TTC549 (cell line): Measurements from ENCODE around the gene RCBTB1.
"Not testable (repeated sequence)": the region's sequence is repeated elsewhere in the genome, so short reads cannot be mapped to it uniquely, and the experiment has no call there.

ENCODE experiments used
- FAIRE-seq: peaks from 2 replicates; lab custom pipeline; 2012; peaks lifted over from hg19 to GRCh38; lab: Jason Lieb, UNC

RCBTB1 gene

DNA sequence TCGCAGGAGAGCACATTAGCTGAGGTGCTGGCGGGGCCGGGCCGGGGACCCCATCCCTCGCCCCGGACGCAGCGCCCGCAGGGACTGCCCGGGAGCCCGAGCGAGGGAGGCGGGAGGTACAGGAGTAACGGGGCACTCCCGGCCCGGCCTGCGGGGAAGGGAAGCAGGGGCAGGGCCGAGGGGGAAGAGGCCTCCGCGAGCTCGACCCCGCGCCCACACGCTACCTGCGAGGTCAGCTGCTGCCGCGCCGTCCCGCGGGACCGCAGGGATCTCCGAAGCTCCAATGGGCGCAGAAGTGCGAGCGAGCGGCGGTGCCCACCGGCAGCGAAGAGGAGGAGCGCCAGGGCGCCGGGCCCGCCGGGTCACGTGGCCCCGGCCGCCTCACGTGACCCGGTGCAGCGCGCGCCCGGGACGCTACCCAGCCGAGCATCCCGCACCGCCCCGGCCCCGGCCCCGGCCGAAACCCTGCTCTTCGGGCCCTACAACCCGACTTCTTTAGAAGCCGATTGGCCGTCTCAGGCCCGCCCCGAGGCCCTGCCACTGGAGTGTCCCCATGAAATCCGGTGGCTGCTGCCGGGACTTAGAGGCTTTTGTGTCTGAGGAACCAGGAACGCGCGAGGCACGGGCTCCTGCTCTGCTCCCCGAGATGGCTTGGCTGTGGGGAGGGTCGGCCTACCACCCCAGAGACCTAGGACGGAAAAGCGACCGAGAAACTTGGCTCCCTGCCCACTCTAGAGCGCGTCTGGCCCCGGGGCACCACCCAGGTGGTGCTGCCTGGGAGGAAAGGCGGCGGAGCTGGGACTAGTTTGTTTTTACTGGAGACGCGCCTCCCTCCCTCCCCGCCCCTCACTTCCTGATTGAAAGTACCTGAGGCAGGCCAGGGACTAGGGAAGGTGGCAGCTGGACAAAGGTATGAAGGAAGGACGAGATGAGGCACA is at the start of gene RCBTB1:
TSS of gene RCBTB1 (minus strand) at position 339 of the 938 bp plus-strand sequence. CDS start 18,279 bp downstream, outside the sequence.
- no peak for FAIRE-seq

DNA sequence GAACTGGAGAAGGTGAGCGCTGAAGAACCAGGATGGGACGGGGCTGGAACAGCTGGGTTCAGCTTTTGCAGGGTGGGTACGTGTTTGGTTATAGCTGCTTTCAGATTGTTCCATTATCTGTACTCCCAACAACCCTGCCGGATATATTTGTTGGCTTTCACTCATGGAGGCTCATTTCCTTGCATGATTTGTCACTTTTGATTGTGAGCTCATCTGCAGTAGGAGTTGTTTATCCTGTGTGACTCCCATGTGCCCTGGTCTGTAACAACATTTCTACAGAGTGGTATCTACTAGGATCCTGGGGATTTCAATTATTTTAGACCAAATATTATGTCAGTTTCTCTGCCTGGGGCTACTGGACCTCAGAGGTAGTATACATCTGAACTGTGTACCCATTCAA is 48.4 kb upstream of the RCBTB1 start:
- FAIRE-seq: no peak

DNA sequence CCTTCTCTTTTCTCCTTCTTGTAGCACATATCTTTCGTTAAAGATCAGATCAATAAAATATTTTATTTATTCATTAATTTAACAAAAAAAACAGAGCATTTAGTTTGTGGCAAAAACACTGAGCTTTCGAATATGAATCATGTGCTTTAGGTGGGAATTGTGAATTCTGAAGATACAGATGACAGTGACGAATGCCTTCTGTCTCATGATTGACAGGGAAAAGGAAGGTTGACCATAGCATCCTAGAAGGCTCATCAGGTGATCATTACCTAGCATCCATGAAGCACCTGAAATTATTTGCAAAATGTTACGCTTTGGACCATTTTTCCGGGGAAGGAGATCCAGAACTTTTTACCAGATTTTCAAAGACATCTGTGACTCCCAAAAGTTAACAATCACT is 46.8 kb upstream of the RCBTB1 start:
- FAIRE-seq: no peak

DNA sequence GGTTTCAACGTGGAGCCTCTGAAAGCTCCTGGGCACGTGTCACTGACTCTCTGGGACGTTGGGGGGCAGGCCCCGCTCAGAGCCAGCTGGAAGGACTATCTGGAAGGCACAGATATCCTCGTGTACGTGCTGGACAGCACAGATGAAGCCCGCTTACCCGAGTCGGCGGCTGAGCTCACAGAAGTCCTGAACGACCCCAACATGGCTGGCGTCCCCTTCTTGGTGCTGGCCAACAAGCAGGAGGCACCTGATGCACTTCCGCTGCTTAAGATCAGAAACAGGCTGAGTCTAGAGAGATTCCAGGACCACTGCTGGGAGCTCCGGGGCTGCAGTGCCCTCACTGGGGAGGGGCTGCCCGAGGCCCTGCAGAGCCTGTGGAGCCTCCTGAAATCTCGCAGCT is 45.2 kb upstream of the RCBTB1 start:
- no peak for FAIRE-seq

DNA sequence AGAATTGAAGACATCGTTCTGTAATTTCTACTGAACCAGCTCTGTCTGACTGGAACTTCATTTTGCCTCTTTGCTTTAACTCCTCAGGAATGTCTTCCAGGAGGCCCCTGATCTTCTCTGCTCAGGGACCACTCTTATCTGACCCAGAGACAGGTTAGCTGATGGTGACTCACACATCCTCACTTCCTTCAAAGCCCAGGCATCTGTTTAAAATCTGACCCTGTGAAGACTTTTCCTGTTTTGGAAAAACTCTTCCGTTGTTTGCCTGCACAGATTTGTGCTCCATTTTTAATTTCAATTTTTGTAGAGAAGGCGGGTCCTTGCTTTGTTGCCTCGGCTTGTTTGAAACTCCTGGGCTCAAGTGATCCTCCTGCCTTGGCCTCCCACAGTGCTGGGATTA is 44.6 kb upstream of the RCBTB1 start:
- FAIRE-seq: no peak

DNA sequence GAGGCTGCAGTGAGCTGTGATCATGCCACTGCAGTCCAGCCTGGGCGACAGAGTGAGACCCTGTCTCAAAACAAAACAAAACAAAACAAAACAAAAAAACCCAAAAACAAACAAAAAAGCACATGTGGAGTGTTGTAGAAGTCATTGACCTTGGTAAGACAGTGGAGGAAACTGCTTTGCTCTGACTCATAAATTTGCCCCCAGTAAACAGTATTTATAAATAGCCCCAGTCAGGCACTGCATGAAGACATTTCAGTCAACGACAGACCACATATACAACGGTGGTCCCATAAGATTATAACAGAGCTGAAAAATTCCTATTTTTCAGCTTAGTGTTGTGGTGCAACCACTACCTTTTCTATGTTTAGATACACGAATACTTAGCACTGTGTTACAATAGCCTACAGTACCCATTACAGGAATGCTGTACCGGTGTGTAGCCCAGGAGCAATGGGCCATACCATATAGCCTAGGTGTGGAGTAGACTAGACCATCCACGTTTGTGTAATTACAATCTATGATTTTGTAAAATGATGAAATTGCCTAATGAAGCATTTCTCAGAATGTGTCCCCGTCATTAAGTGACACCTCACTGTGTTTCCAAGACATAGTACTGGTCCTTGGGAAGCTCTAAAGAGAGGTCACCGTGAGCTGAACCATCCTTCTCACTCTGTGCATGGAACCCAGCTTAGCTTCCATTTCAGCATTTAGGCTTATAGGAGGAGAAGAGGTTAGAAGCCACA is 44.0 kb upstream of the RCBTB1 start:
- FAIRE-seq: no peak

DNA sequence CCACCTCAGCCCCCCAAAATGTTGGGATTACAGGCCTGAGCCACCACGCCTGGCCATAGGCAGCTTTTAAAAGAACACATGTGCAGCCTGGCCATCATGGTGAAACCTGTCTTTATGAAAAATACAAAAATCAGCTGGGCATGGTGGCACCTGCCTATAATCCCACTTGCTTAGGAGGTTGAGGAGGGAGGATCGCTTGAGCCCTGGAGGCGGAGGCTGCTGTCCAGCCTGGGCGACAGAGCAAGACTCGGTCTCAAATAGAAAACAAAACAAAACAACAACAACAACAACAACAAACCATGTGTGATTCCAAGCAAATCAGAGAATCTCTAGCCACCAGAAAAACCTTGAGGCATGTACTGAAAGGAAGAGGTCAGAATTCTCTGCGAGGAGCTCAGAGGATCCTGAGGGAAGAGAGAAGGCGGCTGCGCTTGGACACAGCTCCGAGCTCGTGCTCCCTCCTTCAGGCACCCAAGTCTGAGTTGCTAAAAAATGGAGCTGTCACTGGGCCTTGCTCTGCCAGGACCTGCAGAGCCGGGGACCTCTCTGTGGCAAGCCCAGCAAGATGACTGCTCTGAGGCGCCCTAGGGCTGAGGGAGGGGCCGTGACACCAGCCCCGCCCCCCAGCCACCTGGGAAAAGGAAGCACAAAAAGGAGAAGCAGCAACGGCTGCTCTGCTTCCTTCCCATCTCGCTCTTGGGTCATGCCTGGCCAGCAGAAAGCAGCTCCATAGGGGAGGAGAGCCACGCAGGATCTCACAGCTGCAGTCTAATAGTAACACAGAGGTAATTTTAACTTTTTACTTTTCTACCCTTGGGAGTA is 42.7 kb upstream of the RCBTB1 start, which contains the start of gene ARL11:
TSS of gene ARL11 (plus strand) at position 677 of the 822 bp plus-strand sequence. CDS start 1,941 bp downstream, outside the sequence.
- no peak for FAIRE-seq

DNA sequence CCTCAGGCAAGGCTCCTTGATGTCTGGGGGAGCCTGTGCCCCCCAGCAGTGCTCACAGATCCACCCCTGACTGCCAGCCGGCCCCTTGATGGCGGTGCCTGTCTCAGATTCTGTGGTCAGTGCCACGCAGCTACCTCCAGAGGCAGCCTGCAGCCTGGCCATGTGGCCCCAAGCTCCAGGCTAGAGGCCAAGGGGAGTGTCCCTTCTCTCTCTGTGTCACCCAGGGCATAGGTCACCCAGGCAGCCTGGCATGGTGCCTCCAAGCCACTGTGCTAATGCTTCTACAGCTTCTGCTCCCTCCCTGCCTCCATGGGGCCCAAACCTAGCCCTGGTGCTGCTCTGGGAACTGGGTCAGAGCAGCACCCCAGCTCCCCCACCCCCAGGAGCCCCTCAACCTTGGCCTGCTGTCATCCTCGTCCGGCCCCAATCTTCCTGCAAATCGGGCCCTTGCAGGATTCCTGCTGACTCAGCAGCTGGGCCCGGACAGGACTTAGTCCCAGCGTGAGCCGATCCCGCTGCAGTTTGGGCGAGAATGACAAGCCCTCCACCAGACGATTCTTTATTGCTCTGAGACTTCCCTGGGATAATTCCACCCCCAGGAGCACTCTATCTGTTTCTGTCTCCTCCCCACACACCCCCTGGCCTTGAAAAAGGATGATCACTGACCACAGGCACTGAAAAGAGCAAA is 40.2 kb upstream of the RCBTB1 start:
- FAIRE-seq: no peak

DNA sequence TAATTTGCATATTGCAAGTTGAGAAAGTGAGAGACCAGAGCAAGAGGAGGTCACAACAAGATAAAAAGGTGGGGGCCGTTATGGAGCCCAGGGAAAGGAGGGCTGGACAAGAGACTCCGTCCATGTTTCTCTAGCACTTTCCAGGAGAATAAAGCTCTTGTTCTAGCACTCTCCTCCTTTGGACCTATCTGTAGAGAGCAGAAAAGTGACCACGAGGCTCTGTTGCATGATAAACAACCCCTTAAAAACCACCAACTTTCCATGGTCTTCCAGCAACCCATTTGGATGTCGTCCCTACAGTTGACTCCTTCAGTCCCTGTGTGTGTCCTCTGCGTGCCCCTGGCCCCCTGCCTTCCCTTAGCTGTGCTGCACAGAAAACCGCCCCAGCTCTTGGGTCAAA is 38.9 kb upstream of the RCBTB1 start:
- no peak for FAIRE-seq

DNA sequence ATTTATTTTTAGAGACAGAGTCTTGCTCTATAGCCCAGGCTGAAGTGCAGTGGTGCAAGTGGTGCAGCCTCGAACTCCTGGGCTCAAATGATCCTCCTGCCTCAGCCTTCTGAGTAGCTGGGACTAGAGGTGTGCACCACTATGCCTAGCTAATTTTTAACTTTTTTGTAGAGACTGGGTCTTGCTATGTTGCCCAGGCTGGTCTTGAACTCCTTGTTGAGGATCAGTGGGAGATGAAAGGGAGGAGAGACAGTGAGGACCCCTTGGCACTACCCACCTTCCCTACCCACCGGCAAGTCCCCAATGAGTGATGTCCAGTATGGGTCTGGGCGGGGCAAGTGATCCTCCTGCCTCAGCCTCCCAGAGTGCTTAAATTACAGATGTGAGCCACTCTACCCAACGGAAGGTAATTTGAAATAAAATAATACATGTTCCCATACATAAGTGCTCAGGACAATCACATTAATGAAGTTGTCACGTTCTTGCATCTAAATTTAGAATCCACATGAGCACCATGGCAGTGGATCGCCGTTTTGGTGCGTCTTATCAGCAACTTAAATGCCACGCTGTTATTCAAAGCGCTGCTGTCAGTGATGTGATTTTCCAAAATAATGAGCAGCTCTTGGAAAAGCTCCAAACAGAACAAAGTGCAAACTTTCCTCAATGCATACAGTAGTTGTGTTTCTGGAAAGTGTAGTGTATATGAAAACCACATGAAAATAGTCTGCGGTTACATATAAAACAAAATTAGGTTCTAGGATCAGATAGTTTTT is 37.0 kb upstream of the RCBTB1 start:
- FAIRE-seq: no peak

DNA sequence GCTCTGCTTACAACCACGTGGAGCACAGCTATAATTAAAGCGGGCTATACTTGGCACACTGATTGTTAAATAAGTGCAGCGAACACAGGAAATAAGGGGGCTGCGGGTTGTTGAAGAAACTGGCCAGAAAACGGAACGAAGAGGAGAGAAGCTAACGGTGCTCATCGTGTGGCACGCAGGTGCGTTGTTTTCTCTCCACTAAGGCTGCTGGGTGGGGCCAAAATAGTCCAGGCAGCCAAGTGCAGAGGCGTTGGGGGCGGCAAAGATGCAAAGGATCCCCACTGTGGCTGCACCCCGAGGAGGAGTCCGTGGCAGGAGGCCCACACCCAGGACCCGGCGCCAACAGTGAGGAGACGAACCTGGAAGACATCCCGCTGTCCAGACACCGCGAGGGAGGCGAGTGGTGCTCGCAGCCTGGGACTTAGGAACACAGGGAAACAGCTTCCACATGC is 34.8 kb upstream of the RCBTB1 start:
- FAIRE-seq: no peak

DNA sequence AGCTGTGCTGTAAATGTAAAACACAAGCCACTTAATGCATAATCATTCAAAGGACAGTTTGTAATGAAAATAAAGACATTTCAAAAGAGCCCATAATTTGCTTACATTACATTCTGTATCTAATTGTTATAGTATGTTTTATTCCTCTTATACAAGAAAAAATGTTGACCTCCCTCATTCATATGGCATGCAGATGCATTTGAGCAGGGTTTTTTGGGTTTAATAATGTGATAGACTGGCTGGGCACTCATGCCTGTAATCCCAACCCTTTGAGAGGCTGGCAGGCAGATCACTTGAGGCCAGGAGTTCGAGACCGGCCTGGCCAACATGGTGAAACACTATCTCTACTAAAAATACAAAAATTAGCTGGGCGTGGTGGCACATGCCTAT is 31.3 kb upstream of the RCBTB1 start:
- FAIRE-seq: no peak

DNA sequence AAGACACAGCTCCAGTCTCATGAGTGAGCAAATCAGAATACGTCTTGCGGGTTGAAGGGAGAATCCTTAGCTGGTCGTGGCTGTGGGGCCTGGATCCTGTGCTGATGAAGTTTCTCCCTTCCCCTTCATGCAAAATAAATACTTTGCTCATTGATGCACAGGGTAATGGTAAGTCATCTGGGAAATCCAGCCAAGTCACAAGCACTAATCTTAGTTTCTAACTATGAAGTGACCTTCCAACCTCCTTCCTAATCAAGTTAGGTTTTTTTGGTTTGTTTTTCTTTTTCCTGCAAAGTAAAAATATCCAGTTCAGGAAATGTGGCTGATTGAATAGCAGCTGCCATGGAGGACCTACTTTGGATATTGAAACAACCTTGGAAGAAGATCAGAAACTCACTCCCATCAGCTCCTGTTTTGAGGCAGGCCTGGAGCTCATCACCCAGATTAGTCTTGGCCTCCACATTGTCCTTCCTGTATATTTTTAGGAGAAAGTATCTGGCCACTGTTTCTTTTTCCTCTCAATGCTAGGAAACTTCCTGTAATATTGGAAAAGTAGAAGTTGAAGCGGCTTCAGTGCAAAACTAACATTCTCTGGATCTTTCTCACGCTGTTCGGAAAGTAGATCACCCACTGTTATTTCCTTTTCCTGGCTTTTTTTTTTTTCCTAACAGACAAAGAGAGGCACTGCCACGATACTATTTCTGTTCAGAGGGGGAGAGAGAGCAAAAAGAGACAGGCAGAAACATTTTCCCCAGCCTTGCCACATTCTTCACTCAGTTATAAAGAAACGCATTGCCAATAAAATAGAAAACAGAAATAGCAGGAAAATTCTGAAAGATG is 30.7 kb upstream of the RCBTB1 start:
- FAIRE-seq: no peak

DNA sequence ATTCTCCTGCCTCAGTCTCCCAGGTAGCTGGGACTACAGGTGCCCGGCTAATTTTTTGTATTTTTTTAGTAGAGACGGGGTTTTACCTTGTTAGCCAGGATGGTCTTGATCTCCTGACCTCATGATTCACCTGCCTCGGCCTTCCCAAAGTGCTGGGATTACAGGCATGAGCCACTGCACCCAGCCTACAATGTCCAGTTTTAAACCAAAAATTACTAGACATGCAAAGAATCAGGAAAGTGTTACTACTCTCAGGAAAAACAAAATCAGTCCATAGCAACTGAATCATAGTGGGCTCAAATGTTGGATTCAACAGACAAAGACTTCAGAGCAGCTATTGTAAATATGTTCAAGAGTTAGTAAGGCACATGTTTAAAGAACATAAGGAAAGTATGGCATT is 26.7 kb upstream of the RCBTB1 start:
- not testable (repeated sequence) for FAIRE-seq

DNA sequence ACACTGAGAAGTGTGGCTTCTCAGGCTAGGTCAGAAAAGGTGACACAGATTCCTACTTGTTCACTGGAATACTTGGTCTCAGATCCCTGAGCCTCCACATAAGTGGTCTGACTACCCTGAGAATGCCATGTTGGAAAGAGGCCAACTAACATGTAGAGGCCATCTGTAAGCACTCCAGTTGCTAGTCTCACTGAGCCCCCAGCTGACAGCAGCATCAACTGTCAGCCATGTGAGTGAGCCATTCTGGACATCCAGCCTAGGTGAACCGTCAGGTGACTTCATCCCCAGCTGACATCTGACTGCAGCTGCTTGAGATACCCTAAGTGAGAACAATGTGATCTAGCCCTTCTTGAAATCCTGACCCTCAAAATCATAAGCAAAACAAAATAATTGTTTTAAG is 24.8 kb upstream of the RCBTB1 start:
- FAIRE-seq: no peak

DNA sequence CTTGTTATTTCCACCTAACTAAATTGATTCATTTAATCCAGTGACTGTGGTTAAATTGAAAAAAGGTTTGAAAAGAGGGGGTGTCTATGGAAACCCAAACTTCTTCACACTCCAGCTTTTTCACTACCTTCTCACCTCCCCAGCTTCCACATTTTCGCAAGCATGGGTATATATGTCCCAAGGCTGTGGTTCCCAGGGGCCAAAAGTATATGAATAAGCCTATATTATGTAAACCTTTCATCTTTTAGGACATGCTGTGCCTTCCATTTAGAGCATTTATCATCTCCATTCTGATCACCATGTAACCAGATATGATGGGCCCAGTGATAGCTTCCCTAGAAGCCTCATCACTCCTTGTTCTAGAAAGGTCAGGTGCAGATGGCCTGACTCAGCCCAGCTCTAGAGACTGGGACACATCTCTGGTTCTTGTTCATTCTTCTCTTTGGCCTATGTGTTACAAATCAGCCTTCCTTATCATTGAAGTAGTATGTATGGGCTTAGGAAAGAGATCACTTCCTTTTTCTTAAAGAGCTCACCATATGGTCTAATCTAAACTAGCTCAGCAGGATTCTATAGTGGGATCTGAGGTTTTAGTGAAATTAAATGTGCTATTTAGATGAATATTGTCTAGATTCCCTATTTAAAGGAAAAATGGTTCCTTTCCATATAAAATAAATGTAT is 23.4 kb upstream of the RCBTB1 start:
- no peak for FAIRE-seq

DNA sequence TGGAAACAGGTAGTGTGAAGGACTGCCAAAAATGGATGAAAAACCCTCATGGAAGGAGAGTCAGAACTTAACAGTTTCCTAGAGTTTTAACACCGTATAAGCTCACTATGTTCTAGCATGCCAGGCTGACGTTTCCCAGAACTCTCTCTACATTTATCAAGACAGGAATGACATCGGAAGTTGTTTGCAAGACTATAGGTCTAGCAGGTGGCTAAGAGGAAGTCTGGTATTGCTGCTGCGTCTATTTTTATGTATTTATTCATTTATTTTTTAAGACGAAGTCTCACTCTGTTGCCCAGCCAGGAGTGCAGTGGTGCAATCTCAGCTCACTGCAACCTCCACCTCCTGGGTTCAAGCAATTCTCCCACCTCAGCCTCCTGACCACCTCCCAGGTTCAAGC is 22.4 kb upstream of the RCBTB1 start:
- no peak for FAIRE-seq

DNA sequence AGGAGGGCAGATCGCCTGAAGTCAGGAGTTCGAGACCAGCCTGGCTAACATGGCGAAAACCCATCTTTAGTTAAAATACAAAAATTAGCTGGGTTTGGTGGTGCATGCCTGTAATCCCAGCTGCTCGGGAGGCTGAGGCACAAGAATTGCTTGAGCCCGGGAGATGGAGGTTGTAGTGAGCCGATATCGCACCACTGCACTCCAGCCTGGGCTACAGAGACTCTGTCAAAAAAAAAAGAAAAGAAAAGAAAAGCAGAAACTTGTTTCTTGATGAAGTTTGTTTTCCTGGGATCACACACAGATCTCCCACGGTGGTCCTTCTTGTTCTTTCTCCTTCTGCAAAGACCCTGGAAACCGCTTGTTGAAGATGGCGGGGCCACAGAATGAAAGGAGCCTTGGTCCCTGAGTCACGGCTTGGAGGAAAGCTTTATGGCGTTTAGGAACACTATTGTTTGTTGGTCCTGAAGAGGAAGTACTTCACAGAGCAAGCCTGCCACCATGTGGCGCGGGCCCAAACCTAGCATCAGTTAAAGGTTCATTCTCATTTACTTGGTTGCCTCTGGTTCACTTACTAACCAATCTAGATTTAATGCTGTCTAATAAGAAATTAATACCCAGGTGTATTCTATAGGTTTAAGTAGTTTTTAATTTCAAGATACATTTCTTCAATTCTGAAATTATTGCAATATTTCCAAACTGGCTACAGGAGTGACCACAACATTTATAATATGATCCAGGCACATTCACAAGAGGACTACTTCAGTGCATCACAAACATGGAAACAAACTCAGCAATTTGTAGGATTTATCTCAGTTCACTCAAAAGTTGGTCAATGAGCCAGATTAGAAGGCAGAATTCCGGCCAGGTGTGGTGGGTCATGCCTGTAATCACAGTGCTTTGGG is 21.6 kb upstream of the RCBTB1 start:
- FAIRE-seq: peak; percentile 92
